ENCODE measurements around the gene SLC35A2. TPM values are rescaled to one million over a fixed set of nuclear protein-coding genes. Genes with fewer than 3 reads are reported as not detected.

The SLC35A2 gene
- total RNA-seq, 1 experiment from 2014 or later, result 22.7 TPM

GRCh38 chrX:48938721-48939425, 27.4 kb upstream of the SLC35A2 start:
- Histone ChIP-seq H3K9me3 (replicated peaks) (no peaks in the 10 kb centered on the region), H3K4me3 (no peak overlapping the region), H3K27me3 (replicated peaks) (no peaks in the 10 kb centered on the region), H3K4me1 (replicated peaks) (peaks cover 10% of the 10 kb centered on the region), H3K36me3 (peaks cover 5% of the 10 kb centered on the region), H3K27ac (no peak overlapping the region)
- no peak for DNase-seq (ENCODE audit: low read depth in 1 of 2, low spot score in 2 of 2)

- H3K27me3 ChIP-seq (replicated peaks), result no peaks in the 10 kb centered on the region
Observed at GRCh38 chrX:48937054-48937907, 25.8 kb upstream of the SLC35A2 start.

GRCh38 chrX:48936429-48937053, 25.1 kb upstream of the SLC35A2 start:
- Histone ChIP-seq H3K27ac (no peak overlapping the region), H3K9me3 (replicated peaks) (no peaks in the 10 kb centered on the region), H3K4me3 (no peak overlapping the region), H3K27me3 (replicated peaks) (no peaks in the 10 kb centered on the region), H3K36me3 (peaks cover 5% of the 10 kb centered on the region), H3K4me1 (replicated peaks) (peaks cover 10% of the 10 kb centered on the region)
- DNase-seq (ENCODE audit: low read depth in 1 of 2, low spot score in 2 of 2), result no peak

More at GRCh38 chrX:48937054-48937907, 25.8 kb upstream of the SLC35A2 start:
- Histone ChIP-seq H3K9me3 (replicated peaks) (no peaks in the 10 kb centered on the region), H3K36me3 (peaks cover 5% of the 10 kb centered on the region), H3K4me3 (no peak overlapping the region), H3K27ac (no peak overlapping the region), H3K4me1 (replicated peaks) (peaks cover 10% of the 10 kb centered on the region)
- DNase-seq (ENCODE audit: low read depth in 1 of 2, low spot score in 2 of 2), result peak; percentile 29 to 48

- Histone ChIP-seq H3K4me3 (no peak overlapping the region), H3K4me1 (replicated peaks) (peaks cover 10% of the 10 kb centered on the region), H3K9me3 (replicated peaks) (no peaks in the 10 kb centered on the region), H3K36me3 (peaks cover 7% of the 10 kb centered on the region), H3K27ac (no peak overlapping the region), H3K27me3 (replicated peaks) (no peaks in the 10 kb centered on the region)
- no peak for DNase-seq (ENCODE audit: low read depth in 1 of 2, low spot score in 2 of 2)
Observed at GRCh38 chrX:48935301-48935670, 23.8 kb upstream of the SLC35A2 start.

- H3K27me3 ChIP-seq (replicated peaks), result no peaks in the 10 kb centered on the region
- peaks cover 10% of the 10 kb centered on the region for H3K4me1 ChIP-seq (replicated peaks)
- H3K36me3 ChIP-seq, result peaks cover 8% of the 10 kb centered on the region
- H3K9me3 ChIP-seq (replicated peaks), result no peaks in the 10 kb centered on the region
- no peak overlapping the region for H3K4me3 ChIP-seq
- no peak overlapping the region for H3K27ac ChIP-seq
- no peak for DNase-seq (ENCODE audit: low read depth in 1 of 2, low spot score in 2 of 2)
Observed at GRCh38 chrX:48934581-48935300, 23.3 kb upstream of the SLC35A2 start.

GRCh38 chrX:48933757-48934156, 22.3 kb upstream of the SLC35A2 start:
- H3K4me1 ChIP-seq (replicated peaks), result peaks cover 10% of the 10 kb centered on the region
- no peaks in the 10 kb centered on the region for H3K27me3 ChIP-seq (replicated peaks)
- peaks cover 8% of the 10 kb centered on the region for H3K36me3 ChIP-seq
- H3K9me3 ChIP-seq (replicated peaks), result no peaks in the 10 kb centered on the region
- no peak overlapping the region for H3K27ac ChIP-seq
- H3K4me3 ChIP-seq, result no peak overlapping the region
- no peak for DNase-seq (ENCODE audit: low read depth in 1 of 2, low spot score in 2 of 2)

- Histone ChIP-seq H3K9me3 (replicated peaks) (no peaks in the 10 kb centered on the region), H3K27me3 (replicated peaks) (no peaks in the 10 kb centered on the region), H3K4me1 (replicated peaks) (no peaks in the 10 kb centered on the region), H3K4me3 (no peak overlapping the region), H3K36me3 (peaks cover 10% of the 10 kb centered on the region; the same call in 1 of the 2 replicates), H3K27ac (no peak overlapping the region)
- no peak for DNase-seq (ENCODE audit: low read depth in 1 of 2, low spot score in 2 of 2)
Observed at GRCh38 chrX:48927736-48928382, 16.4 kb upstream of the SLC35A2 start.

GRCh38 chrX:48927123-48927522, 15.7 kb upstream of the SLC35A2 start:
- H3K36me3 ChIP-seq, result peaks cover 12% of the 10 kb centered on the region; the same call in 1 of the 2 replicates
- DNase-seq (ENCODE audit: low read depth in 1 of 2, low spot score in 2 of 2), result no peak
- no peak overlapping the region for H3K27ac ChIP-seq
- H3K27me3 ChIP-seq (replicated peaks), result no peaks in the 10 kb centered on the region
- no peaks in the 10 kb centered on the region for H3K4me1 ChIP-seq (replicated peaks)
- H3K4me3 ChIP-seq, result no peak overlapping the region
- H3K9me3 ChIP-seq (replicated peaks), result no peaks in the 10 kb centered on the region

GRCh38 chrX:48924270-48924669, 12.8 kb upstream of the SLC35A2 start:
- Histone ChIP-seq H3K9me3 (replicated peaks) (no peaks in the 10 kb centered on the region), H3K27me3 (replicated peaks) (no peaks in the 10 kb centered on the region), H3K4me3 (no peak overlapping the region), H3K4me1 (replicated peaks) (peaks cover 7% of the 10 kb centered on the region; the same call in 1 of the 2 replicates), H3K27ac (no peak overlapping the region), H3K36me3 (0 out of 2 replicates have a peak, but pooled peaks cover 9% of the 10 kb centered on the region)
- DNase-seq (ENCODE audit: low read depth in 1 of 2, low spot score in 2 of 2), result no peak

- Histone ChIP-seq H3K36me3 (0 out of 2 replicates have a peak, but pooled peaks cover 9% of the 10 kb centered on the region), H3K27ac (no peak overlapping the region), H3K9me3 (replicated peaks) (no peaks in the 10 kb centered on the region), H3K4me3 (no peak overlapping the region), H3K27me3 (replicated peaks) (no peaks in the 10 kb centered on the region), H3K4me1 (replicated peaks) (peaks cover 7% of the 10 kb centered on the region; the same call in 1 of the 2 replicates)
- DNase-seq (ENCODE audit: low read depth in 1 of 2, low spot score in 2 of 2), result no peak
Observed at GRCh38 chrX:48923771-48924170, 12.3 kb upstream of the SLC35A2 start.

- no peak for DNase-seq (ENCODE audit: low read depth in 1 of 2, low spot score in 2 of 2)
- Histone ChIP-seq H3K4me3 (no peak overlapping the region), H3K36me3 (0 out of 2 replicates have a peak, but pooled peaks cover 9% of the 10 kb centered on the region), H3K9me3 (replicated peaks) (no peaks in the 10 kb centered on the region), H3K27me3 (replicated peaks) (no peaks in the 10 kb centered on the region), H3K4me1 (replicated peaks) (peaks cover 14% of the 10 kb centered on the region), H3K27ac (no peak overlapping the region)
Observed at GRCh38 chrX:48920718-48921104, 9.3 kb upstream of the SLC35A2 start.

GRCh38 chrX:48919947-48920717, 8.7 kb upstream of the SLC35A2 start:
- Histone ChIP-seq H3K36me3 (0 out of 2 replicates have a peak, but pooled peaks cover 7% of the 10 kb centered on the region), H3K4me1 (replicated peaks) (peaks cover 14% of the 10 kb centered on the region), H3K27me3 (replicated peaks) (no peaks in the 10 kb centered on the region), H3K4me3 (no peak overlapping the region), H3K9me3 (replicated peaks) (no peaks in the 10 kb centered on the region), H3K27ac (no peak overlapping the region)
- DNase-seq (ENCODE audit: low read depth in 1 of 2, low spot score in 2 of 2), result no peak

Data from SJSA1 (cell line).